HG03135 (cell line): ENCODE data around the gene HOXA3.

Experiments used
- ATAC-seq: cut with Tn5 transposase; IDR thresholded peaks from one replicate; pipeline ENCODE4 v1.9.1; 2021; ENCODE audit warnings: mild to moderate bottlenecking, moderate library complexity; ENCODE audit not compliant: unreplicated experiment

The HOXA3 gene

DNA sequence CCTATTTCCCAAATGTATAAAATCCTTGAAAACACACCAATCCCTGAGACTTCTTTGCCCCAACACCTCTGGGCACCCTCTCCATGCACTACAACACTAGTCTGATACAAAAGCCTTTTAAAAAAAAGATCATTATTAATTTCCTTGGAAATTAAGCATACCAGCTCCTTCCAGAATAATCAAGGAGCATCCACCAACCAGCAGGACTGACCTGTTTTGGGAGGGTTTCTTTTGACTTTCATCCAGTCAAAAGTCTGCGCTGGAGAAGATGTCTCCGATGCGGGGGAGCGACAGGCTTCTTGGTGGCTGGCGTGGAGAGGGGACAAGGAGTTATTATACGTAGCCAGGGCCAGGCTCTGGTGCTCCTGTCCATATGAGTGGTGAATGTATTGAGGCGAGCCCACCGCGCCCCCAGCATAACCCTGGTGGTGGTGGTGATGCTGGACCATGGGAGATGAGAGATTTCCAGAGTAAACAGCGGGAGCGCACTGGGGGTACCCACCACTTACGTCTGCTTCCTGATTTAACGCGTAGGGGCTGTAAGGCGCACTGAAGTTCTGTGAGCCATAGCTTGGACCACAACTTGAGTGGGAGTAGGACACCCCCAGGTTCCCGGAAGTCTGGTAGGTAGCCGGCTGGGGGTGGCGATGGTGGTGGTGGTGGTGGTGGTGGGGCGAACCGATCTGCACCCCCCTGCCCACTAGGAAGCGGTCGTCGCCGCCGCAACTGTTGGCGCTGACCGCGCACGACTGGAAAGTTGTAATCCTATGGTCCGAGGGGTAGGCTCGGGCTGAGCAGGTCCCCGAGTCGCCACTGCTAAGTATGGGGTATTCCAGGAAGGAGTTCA is 57.1 kb downstream of the HOXA3 start:
- ATAC-seq: no peak

- no peak for ATAC-seq
Observed at GRCh38 chr7:27094304-27095049, 57.9 kb downstream of the HOXA3 start.

DNA sequence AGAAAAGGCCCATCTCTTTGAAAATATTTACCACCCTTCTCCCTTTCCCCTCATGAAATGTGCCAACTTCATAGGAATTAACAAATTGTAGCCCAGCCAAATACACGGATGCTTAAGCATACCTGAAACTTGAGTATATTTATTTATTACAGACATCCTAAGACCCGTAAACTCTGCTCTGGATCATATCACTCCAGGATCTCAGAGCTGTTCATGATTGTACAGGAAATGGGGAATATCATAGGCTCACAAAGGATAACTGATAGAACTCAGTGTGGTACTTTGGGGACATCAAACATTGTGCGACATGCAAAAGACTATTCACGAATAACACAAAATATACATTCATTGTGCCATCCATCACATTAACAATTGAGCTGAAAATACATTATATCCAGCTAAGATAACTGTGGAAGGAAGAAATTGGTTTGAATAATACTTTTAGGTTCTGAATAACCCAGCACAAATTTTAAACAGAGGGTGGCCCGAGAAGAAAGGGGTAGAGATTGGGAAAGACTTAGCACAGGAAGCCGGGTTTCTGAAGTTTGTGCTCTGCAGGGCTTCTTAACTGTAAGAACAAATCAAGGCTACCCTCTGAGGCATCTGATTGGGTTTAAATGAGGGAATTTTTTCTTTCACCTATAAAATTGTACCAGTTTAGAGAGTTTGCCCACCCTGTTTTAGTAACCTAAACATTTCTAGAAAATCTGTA is 59.0 kb downstream of the HOXA3 start:
- ATAC-seq: no peak

DNA sequence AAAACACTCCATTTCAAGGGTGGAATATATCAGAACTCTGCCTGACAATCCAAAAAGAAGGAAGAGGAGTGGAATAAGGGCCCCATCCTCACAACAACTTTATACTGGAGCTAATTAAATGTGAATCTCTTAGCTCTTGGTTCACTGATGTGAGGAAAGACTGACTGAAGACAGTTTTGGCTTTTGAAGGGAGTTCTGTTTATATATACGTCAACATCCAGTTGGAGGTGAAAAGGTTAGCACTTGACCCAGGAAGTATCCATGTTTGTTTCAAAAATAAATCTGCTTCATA is 59.6 kb downstream of the HOXA3 start:
- ATAC-seq: no peak

DNA sequence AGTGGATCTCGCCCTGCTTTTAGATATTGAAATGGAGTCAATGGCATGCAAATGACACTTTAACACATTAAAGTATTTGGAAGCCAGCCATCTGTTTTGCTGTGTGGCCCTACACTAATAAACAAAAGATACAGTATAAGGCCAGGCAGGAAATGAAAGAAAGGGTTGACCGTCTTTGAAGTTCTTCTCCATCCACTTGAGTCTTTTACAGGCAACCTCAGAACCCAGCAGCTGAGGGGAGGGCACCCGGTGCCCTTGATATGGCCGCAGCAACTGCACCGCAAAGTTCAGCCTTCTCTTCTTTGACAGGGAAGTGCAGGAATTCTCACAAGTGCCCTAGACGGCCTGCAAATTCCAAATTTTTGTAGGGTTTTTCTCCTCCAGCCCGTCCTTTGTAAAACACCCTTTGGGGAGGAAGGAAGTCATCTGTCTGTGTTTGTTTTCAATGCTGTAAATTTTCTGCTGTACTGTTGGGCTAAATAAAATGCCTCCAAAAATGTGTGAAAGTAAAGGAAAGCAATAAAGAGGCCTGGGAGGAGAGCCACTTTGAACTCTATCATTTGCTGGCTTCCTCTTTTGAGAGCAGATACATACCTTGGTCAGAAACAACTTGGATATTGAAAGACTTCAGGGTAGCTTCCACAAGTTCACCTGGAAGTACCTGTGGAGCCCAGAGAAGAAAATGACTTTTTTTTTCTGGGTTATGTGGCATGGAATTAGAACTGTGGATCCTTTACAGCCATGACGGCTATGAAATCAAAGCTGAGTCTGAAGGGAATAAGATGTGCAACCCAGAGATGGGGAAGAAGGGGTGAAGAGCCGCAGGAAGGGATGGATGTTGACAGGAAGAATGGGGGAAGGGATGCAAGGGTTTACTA is 60.2 kb downstream of the HOXA3 start:
- no peak for ATAC-seq

DNA sequence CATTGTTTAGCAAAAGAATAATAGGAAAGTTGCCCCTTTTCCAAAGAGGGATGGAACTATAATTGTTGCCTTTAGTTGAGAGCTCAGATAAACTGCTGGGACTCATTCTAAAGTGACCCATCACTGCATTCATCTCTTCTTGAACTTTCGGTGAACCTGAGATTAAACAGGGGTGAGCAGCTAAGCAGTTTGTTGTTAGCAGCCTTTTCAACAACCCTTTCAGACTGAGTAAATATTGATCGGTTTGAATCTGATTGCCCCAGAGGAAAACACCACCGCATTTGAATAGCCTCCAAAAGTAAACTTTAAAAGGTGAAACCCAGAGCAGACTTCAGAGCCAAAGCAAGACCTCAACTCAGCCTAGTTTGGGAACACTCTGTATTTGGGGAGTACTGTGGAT is 61.3 kb downstream of the HOXA3 start:
- ATAC-seq: no peak

- ATAC-seq: no peak
Observed at GRCh38 chr7:27088002-27088922, 64.1 kb downstream of the HOXA3 start.

DNA sequence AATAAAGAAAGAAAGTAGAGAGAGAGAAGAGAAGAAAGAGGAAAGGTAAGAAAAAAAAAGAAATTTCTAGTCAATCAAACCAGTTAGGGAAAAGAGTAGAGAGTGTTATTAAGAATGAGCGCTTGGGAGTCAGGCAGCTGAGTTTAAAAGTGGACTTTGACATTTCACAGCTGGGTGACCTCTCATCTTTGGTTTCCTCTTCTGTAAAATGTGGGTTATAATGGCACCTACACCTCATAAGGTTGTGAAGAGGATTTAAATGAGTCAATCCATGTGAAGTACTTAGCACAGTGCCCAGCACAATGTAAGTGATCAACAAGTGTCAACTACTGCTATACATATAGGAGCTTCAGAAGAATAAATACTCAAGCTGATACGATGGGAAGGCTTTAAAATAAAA is 68.7 kb downstream of the HOXA3 start:
- ATAC-seq: no peak

DNA sequence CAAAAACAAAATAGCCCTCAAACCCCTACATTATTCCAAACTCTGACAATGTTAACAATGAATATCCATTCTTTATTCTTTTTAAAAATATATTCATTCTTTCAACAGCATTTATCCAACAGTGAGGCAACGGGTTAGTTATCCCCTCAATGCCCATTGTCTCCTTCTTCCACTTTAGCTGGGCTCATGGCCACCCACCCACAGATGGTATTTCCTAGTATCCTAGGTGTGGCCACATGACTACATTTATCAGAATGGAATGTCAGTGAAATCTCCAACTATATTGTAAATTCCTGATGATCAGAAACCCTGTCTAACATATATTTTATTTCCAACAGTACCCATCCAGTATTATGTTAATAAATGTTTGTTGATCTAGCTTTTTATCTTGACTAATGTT is 70.2 kb downstream of the HOXA3 start:
- ATAC-seq: no peak

DNA sequence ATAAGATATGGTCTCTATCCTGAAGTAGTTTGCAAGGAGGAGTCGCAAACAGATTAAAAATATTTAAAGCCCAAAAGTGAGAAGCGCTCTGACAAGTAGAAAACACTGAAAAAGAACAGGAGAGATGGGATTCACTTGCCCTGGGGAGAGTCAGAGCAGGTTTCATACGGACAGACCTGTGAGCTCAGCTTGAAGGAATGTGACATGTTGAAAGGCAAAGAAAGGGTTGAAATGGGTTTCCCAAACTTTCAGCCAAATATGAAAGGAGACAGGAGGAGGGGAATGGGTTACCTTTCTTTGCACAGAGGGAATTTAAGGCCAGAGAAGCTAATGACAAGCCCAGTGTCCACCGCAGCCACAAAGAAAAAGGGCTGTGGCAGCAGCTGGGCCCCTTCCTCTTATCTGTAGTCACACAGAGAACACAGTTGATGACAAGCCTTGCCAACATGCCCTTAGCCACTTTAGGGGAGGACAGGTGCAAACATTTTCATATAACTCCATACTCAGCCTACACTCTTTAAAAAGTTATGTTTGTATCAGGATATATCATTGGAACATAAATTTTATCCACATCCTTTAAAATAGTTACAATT is 71.4 kb downstream of the HOXA3 start:
- no peak for ATAC-seq

DNA sequence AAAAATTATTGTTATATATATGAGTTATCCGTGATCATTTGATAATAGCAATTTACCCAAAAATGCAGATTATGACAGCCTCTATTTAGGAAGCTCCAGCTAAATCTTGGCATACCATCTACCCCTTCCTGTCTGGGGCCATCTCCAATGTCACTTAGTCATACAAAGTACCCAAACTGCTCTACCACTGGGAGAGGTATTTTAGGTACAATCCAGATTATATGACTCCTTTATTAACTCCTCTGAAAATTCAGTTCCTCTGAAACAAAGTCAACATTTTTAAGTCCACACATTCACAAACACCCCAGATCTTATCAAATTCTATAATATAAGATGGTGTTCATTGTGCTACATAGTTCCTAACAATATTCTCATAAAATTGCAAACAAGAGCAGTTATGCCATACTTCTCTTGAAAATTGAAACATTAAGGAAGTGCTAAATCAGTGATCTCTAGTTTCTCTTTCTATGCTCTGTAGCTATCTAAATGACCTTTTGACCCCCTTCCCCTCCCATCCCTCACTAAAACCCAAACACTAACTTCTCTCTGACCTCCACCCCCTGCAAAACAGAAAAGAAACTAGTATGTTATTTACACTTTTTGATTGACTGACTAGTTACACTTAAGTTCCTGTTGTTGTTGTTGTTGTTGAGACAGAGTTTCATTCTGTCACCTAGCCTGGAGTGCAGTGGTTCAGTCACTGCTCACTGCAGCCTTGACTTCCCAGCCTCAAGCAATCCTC is 73.0 kb downstream of the HOXA3 start:
- no peak for ATAC-seq

GRCh38 chr7:27078616-27079233 is 73.7 kb downstream of the HOXA3 start:
- no peak for ATAC-seq

DNA sequence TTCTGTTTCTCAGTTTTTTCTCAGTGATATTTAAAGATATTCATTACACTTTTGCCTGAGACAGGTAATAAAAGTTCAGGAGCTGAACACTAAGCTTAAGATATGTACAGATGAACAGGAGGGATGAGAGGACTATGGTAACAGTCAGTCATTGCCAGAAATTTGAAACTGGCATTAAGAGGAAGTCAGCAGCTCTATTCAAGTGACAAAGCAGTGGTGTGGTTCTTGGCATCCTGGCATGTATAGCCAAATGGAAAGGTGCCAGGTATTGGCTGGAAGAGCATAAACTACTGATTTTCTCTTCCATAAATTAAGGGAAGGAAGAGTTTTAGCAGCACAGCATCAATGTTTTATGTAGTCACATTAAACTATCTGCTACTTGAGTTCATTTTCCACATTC is 79.3 kb downstream of the HOXA3 start:
- ATAC-seq: no peak

DNA sequence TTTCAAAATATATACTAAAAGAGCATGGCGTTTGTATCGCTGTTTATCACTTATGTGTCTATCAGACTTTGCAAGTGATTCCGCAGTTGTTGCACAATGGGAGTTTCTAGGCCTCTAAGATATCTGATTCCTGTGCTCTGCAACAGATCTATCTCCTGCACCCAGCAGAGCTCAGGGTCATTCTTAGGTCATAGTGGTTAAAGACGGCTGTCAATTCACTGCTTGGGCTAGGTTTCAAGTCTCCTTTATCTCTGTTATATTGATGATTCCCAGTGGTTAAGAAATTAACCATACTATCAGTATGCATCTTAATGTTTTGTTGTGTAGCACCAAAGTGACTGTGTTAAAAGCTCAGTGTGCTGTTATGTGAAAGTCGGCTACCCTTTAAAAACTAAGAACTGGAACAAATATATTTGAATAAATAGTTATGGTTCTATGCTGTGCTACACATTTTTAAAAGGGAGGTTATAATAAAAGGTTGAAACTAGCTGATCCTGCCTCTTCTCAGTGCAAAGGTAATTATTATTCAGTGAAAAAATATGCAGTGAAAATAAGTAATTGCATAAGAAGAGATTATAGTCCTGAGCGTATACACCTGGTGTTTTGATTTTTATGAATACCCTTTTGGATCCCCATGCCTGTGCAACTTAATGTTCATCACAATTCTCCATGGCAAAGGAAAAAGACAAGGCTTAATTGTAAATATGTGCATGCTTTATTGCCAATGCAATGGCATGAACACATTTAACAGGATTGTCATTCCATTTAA is 80.6 kb downstream of the HOXA3 start:
- no peak for ATAC-seq

DNA sequence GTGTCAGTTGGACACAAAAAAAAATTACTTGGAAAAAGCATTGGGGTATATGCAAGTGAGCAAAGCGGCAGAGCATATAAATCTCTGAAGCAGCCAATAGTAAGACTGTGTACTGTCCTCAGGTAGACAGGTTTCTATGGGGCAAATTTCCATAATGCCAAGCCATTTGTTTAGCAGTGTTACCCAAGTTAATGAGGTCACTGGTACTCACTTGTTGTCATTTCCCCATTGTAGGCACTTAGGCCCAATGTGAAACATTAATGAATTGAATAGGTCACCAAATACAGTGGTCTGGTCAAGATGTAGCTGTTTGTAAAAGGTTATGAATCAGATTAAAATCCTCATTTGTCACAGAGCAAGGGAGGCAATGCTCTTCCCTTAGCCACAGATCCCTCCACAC is 84.1 kb downstream of the HOXA3 start:
- ATAC-seq: no peak

DNA sequence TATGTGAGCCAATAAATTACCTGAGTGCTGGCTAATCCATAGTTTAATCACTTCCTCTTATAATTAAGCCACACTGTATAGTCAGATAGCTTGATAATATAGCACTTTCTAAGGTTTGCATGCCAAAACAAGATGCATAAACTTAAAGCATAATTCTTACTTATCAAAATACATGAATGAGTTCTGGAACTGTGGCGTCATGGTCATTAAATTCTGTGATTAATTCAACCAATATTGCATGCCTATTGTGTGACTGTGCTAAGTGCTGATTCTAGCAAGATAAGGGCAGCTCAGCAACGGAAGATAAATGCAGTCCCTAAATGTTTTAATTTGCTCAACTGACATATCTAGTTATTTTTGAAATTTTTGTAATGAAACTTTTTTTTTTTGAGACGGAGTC is 86.2 kb downstream of the HOXA3 start:
- no peak for ATAC-seq

DNA sequence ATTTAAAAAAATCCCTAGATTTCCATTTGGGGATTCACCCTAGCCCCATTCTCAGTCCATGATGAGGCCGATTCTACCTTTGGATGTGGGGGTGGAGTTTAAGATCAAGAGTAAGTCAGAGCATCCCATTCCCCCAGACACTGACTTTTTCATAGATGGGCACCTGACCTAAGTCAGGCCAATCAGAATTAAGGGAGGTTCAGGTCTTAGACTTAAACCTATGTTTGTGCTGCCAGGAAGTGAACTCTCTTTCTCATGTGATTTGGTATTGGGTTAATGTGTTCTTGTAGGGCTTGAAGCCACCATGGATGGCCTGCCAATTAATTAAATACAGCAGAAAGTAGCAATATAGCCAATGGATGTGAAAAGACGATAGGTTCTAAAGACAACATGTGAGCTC is 86.7 kb downstream of the HOXA3 start:
- ATAC-seq: no peak

- no peak for ATAC-seq
Observed at GRCh38 chr7:27064661-27065060, 87.7 kb downstream of the HOXA3 start.
